HepG2 (cell line): Measurements from ENCODE around the gene FAM9C.

Experiments
- HIC2 ChIP-seq: sonication (generic); formaldehyde crosslinking; IDR thresholded peaks from 2 replicates; pipeline ENCODE4 v1.9.0; 2022; ENCODE audit warnings: low read depth, missing genetic modification reagents
- HNF4G ChIP-seq, 2 experiments: sonication (generic) in 1 of 2; formaldehyde crosslinking in 1 of 2; IDR thresholded peaks; 2 replicates each; pipeline versions ENCODE4 v1.4.0 to v1.6.1; 2011 to 2020; ENCODE audit warnings: borderline replicate concordance in 2 of 2, low read depth in 2 of 2, mild to moderate bottlenecking in 2 of 2, low read length in 1 of 2, missing genetic modification reagents in 1 of 2, moderate library complexity in 1 of 2
- MAF1 ChIP-seq: sonication (generic); formaldehyde crosslinking; IDR thresholded peaks from 2 replicates; pipeline ENCODE4 v1.5.0; 2020; ENCODE audit warnings: missing genetic modification reagents, borderline replicate concordance
- MYC ChIP-seq: sonication (generic); formaldehyde crosslinking; IDR thresholded peaks from 2 replicates; pipeline ENCODE4 v1.9.0; 2021; ENCODE audit warnings: missing genetic modification reagents, borderline replicate concordance
- MYNN ChIP-seq: sonication (generic); formaldehyde crosslinking; IDR thresholded peaks from 2 replicates; pipeline ENCODE4 v1.4.0; 2020; ENCODE audit warnings: mild to moderate bottlenecking, low read depth, missing genetic modification reagents
- NCOR1 ChIP-seq: fragments of 200-600 bp; sonication (generic); IDR thresholded peaks from 2 replicates; pipeline ENCODE4 v1.7.0; 2017; ENCODE audit warnings: antibody characterized with exemption, low read length, borderline replicate concordance
- NONO ChIP-seq, 2 experiments: fragments of 450-650 bp in 1 of 2; sonication (generic) in 1 of 2; formaldehyde crosslinking in 1 of 2; IDR thresholded peaks in 1 of 2; conservative IDR thresholded peaks in 1 of 2; 2 replicates each; pipeline versions ENCODE4 v1.6.1 to v1.8.0; 2017 to 2022; ENCODE audit warnings: mild to moderate bottlenecking in 1 of 2, missing genetic modification reagents in 1 of 2, moderate library complexity in 1 of 2
- PBX3 ChIP-seq: sonication (generic); formaldehyde crosslinking; IDR thresholded peaks from 2 replicates; pipeline ENCODE4 v1.8.1; 2023; ENCODE audit warnings: missing genetic modification reagents, inconsistent platforms, borderline replicate concordance
- POLR2AphosphoS5 ChIP-seq: IDR thresholded peaks from 2 replicates; pipeline ENCODE4 v1.6.1; 2012; ENCODE audit warnings: low read depth, low read length
- ZNF776 ChIP-seq: sonication (generic); formaldehyde crosslinking; IDR thresholded peaks from 2 replicates; pipeline ENCODE4 v1.4.0; 2020; ENCODE audit warnings: mild to moderate bottlenecking, missing genetic modification reagents
- ZSCAN20 ChIP-seq: sonication (generic); formaldehyde crosslinking; IDR thresholded peaks from 2 replicates; pipeline ENCODE4 v1.4.0; 2020; ENCODE audit warnings: missing genetic modification reagents, mild to moderate bottlenecking, borderline replicate concordance
- TF ChIP-seq, protein P1 (sequence below): sonication (generic); formaldehyde crosslinking; IDR thresholded peaks from 2 replicates; pipeline ENCODE4 v1.8.1; 2022; ENCODE audit warnings: mild to moderate bottlenecking, missing genetic modification reagents

GRCh38 chrX:13033193-13033592, 11.2 kb downstream of the FAM9C start:
- no peak for TF ChIP-seq ZNF776
- TF ChIP-seq MYNN (CRISPR knock-in tag), result no peak
- no peak for TF ChIP-seq NCOR1
- no peak for TF ChIP-seq MAF1 (CRISPR knock-in tag)
- TF ChIP-seq HIC2 (CRISPR knock-in tag), result no peak
- TF ChIP-seq POLR2AphosphoS5, result no peak
- TF ChIP-seq HNF4G (IDR thresholded peaks at IDR 0.05; ENCODE audit: borderline replicate concordance, low read depth, low read length), result no peak
- no peak for TF ChIP-seq HNF4G (CRISPR knock-in tag; IDR thresholded peaks at IDR 0.05; ENCODE audit: borderline replicate concordance, low read depth)
- no peak for TF ChIP-seq PBX3 (CRISPR knock-in tag)
- TF ChIP-seq NONO (IDR thresholded peaks at IDR 0.05), result no peak
- TF ChIP-seq NONO (CRISPR knock-in tag; conservative IDR thresholded peaks at IDR 0.05), result no peak
- TF ChIP-seq ZSCAN20, result no peak
- TF ChIP-seq, protein P1, sequence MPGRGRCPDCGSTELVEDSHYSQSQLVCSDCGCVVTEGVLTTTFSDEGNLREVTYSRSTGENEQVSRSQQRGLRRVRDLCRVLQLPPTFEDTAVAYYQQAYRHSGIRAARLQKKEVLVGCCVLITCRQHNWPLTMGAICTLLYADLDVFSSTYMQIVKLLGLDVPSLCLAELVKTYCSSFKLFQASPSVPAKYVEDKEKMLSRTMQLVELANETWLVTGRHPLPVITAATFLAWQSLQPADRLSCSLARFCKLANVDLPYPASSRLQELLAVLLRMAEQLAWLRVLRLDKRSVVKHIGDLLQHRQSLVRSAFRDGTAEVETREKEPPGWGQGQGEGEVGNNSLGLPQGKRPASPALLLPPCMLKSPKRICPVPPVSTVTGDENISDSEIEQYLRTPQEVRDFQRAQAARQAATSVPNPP (CRISPR knock-in tag), result no peak
- no peak for TF ChIP-seq MYC (CRISPR knock-in tag)
